ENCODE results near the gene GPR17.

GRCh38 chr2:127645395-127646291 is at the start of gene GPR17:
- TF ChIP-seq, protein P1, sequence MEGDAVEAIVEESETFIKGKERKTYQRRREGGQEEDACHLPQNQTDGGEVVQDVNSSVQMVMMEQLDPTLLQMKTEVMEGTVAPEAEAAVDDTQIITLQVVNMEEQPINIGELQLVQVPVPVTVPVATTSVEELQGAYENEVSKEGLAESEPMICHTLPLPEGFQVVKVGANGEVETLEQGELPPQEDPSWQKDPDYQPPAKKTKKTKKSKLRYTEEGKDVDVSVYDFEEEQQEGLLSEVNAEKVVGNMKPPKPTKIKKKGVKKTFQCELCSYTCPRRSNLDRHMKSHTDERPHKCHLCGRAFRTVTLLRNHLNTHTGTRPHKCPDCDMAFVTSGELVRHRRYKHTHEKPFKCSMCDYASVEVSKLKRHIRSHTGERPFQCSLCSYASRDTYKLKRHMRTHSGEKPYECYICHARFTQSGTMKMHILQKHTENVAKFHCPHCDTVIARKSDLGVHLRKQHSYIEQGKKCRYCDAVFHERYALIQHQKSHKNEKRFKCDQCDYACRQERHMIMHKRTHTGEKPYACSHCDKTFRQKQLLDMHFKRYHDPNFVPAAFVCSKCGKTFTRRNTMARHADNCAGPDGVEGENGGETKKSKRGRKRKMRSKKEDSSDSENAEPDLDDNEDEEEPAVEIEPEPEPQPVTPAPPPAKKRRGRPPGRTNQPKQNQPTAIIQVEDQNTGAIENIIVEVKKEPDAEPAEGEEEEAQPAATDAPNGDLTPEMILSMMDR (IDR thresholded peaks at IDR 0.05; ENCODE audit: poor library complexity) = no peak
- no peak for TF ChIP-seq EZH2 (IDR thresholded peaks at IDR 0.05; ENCODE audit: borderline replicate concordance)
